Right lobe of liver (tissue), 6 donors: ENCODE measurements around the gene DDA1. TPM values are rescaled to one million over a fixed set of nuclear protein-coding genes. Genes with fewer than 3 reads are reported as not detected.

Source experiments
- ATAC-seq, 4 donors: fragments of 200-7000 bp; cut with Tn5 transposase; one replicate each; pipeline ENCODE4 v1.9.1; 2020; ENCODE audit warnings: mild to moderate bottlenecking in 4 of 4, moderate library complexity in 4 of 4
- DNase-seq, 3 donors: peaks; one replicate each; pipeline ENCODE4 v3.0.0-alpha.2; 2020
- H3K27ac ChIP-seq, 3 donors: fragments of 200-600 bp; one replicate each; pipeline ENCODE4 v1.8.0; 2022
- H3K27me3 ChIP-seq, 2 donors: fragments of 200-600 bp; one replicate each; pipeline ENCODE4 v1.8.0; 2022
- H3K36me3 ChIP-seq, 4 donors: fragments of 200-600 bp; sonication (generic) in 1 of 4; one replicate each; pipeline versions ENCODE4 v1.5.1 to v1.8.0; 2017 to 2022; ENCODE audit warnings: control low read depth in 1 of 4
- H3K4me1 ChIP-seq, 4 donors: fragments of 200-600 bp; sonication (generic) in 1 of 4; one replicate each; pipeline versions ENCODE4 v1.5.1 to v1.8.0; 2017 to 2022; ENCODE audit warnings: control low read depth in 1 of 4
- H3K4me3 ChIP-seq, 3 donors: fragments of 200-600 bp; one replicate each; pipeline ENCODE4 v1.8.0; 2022
- H3K9me3 ChIP-seq, 4 donors: fragments of 200-600 bp; sonication (generic) in 1 of 4; one replicate each; pipeline versions ENCODE4 v1.5.1 to v1.8.0; 2017 to 2022; ENCODE audit warnings: control low read depth in 1 of 4
- CTCF ChIP-seq, 4 donors: fragments of 200-600 bp in 3 of 4; fragments of 450-650 bp in 1 of 4; IDR thresholded peaks; one replicate each; pipeline versions ENCODE4 v1.5.1 to v1.8.0; 2016 to 2022; ENCODE audit warnings: antibody characterized with exemption in 4 of 4, mild to moderate bottlenecking in 2 of 4
- POLR2A ChIP-seq: fragments of 450-650 bp; IDR thresholded peaks from one replicate; pipeline ENCODE4 v1.6.1; 2017; ENCODE audit warnings: antibody characterized with exemption, mild to moderate bottlenecking
- WGBS: methylation state at CpG from one replicate; pipeline ENCODE4 v1.1.6; 2018; ENCODE audit warnings: low coverage, low lambda C conversion rate; ENCODE audit not compliant: insufficient coverage; ENCODE audit errors: missing lambda C conversion rate; 5-methylcytosine and 5-hydroxymethylcytosine counted together
- intact Hi-C, 2 donors: fragments of 100-400 bp; cut with DNase I; formaldehyde crosslinking; loops; one replicate each; pipeline versions ENCODE4 v1.11.2 to v1.14.1; 2022
- total RNA-seq, 6 experiments: library from RNA; depleted of rRNA in 2 of 6; stranded (reverse); fragments of >200 nt in 2 of 6; fragmentation: NEBNext Ultra II Directional in 3 of 6; extraction: Animal tissue kit (Norgen Biotek cat#: 25700) in 3 of 6; gene quantifications; one replicate each; pipeline versions ENCODE4 v1.1.0 to v1.2.4, GENCODE V29; 2016 to 2023
- donor health status: DM: no; HTN: yes; CAD: no.
- donor health status: DM: no; HTN: no; CAD: no.
- donor health status: DM: no; HTN: no; CAD: no.
- donor health status: DM: no; HTN: yes; CAD: no.
- donor health status: DM: no; HTN: yes; CAD: no.

The DDA1 gene
- total RNA-seq, 6 experiments from 2014 or later: 10.4 to 23.4 (median 14.1) TPM

GRCh38 chr19:17281391-17282304 is 27.7 kb upstream of the DDA1 start, which contains the start of gene ANKLE1:
TSS of gene ANKLE1 (plus strand) at chr19:17281901. CDS start at chr19:17281921, 20 bp downstream.
- no peak for TF ChIP-seq CTCF (IDR thresholded peaks at IDR 0.05)
- TF ChIP-seq POLR2A: no peak
- Histone ChIP-seq H3K36me3 (peaks cover 0 to 6% (median 0%) of the 10 kb centered on the region in 4 donors), H3K27ac (no peak within 1 kb of the TSS), H3K4me1 (peaks cover 0 to 14% (median 6%) of the 10 kb centered on the region in 4 donors), H3K27me3 (no peaks in the 10 kb centered on the region), H3K9me3 (no peaks in the 10 kb centered on the region), H3K4me3 (peak within 1 kb of the TSS; percentile 14 to 38 (median 25))
- ATAC-seq (peak in 3 of 4 donors; percentile 13 to 15 (median 14)), DNase-seq (peak; percentile 44 to 63 (median 50))
- intact Hi-C loops: loop anchor here (5.0 to 10.0 kb wide), 2 partner anchors 214 to 217 kb away; no protein-coding TSS in a partner anchor
- WGBS: 33% methylated on average over 5 of the region's 75 CpGs

GRCh38 chr19:17282488-17283125 is 26.8 kb upstream of the DDA1 start:
- Histone ChIP-seq H3K27ac (no peak overlapping the region), H3K9me3 (no peaks in the 10 kb centered on the region), H3K27me3 (no peaks in the 10 kb centered on the region), H3K36me3 (peaks cover 0 to 2% (median 0%) of the 10 kb centered on the region in 4 donors), H3K4me1 (peaks cover 0 to 14% (median 6%) of the 10 kb centered on the region in 4 donors), H3K4me3 (peak overlapping the region in 2 of 3 donors; percentile 25 to 38)
- no peak for TF ChIP-seq POLR2A
- TF ChIP-seq CTCF (IDR thresholded peaks at IDR 0.05): peak; percentile 93 to 99 (median 94)
- ATAC-seq (peak; percentile 97 to 100 (median 98)), DNase-seq (peak; percentile 86 to 89 (median 86))
- intact Hi-C loops: loop anchor here (5.0 to 10.0 kb wide), 2 partner anchors 215 to 218 kb away; no protein-coding TSS in a partner anchor
- 16% methylated on average over 5 of the region's 45 CpGs for WGBS

- ATAC-seq (no peak), DNase-seq (no peak)
- H3K4me3 ChIP-seq: no peak overlapping the region
- no peaks in the 10 kb centered on the region for H3K36me3 ChIP-seq
- no peak for TF ChIP-seq POLR2A
- no peak for TF ChIP-seq CTCF (IDR thresholded peaks at IDR 0.05)
- H3K27me3 ChIP-seq: no peaks in the 10 kb centered on the region
- no peak overlapping the region for H3K27ac ChIP-seq
- peaks cover 0 to 14% (median 6%) of the 10 kb centered on the region in 4 donors for H3K4me1 ChIP-seq
- WGBS: 60% methylated on average over 1 of the region's 7 CpGs
- intact Hi-C loops: loop anchor here (5.0 to 10.0 kb wide), 2 partner anchors 216 to 219 kb away; no protein-coding TSS in a partner anchor
- no peaks in the 10 kb centered on the region for H3K9me3 ChIP-seq
Measured at GRCh38 chr19:17283504-17283996, 25.8 kb upstream of the DDA1 start.

- intact Hi-C loops: loop anchor here in 1 of 2 donors (10.0 kb wide), 1 partner anchor 221 kb away; no protein-coding TSS in a partner anchor
- no peak for TF ChIP-seq CTCF (IDR thresholded peaks at IDR 0.05)
- no peak for TF ChIP-seq POLR2A
- Histone ChIP-seq H3K36me3 (no peaks in the 10 kb centered on the region), H3K27ac (no peak overlapping the region), H3K4me3 (no peak overlapping the region), H3K4me1 (peaks cover 0 to 14% (median 6%) of the 10 kb centered on the region in 4 donors), H3K9me3 (no peaks in the 10 kb centered on the region), H3K27me3 (no peaks in the 10 kb centered on the region)
- WGBS: 70% methylated on average over 4 of the region's 18 CpGs
- DNase-seq (no peak), ATAC-seq (no peak)
Measured at GRCh38 chr19:17285415-17286135, 23.8 kb upstream of the DDA1 start.
